Ovary (tissue), 3 donors: ENCODE measurements around the gene DIDO1.

Experiments used
- EP300 ChIP-seq: sonication (generic); formaldehyde crosslinking; IDR thresholded peaks from one replicate; pipeline ENCODE4 v1.6.1; 2017; ENCODE audit warnings: antibody characterized with exemption
- POLR2A ChIP-seq: fragments of 450-650 bp; IDR thresholded peaks from one replicate; pipeline ENCODE4 v1.6.1; 2017; ENCODE audit warnings: antibody characterized with exemption, mild to moderate bottlenecking, moderate library complexity
- TF ChIP-seq, protein P1 (sequence below), 3 donors: fragments of 450-650 bp in 2 of 3; fragments of 200-600 bp in 1 of 3; IDR thresholded peaks; one replicate each; pipeline versions ENCODE4 v1.5.1 to v1.8.0; 2016 to 2022; ENCODE audit warnings: antibody characterized with exemption in 3 of 3, mild to moderate bottlenecking in 1 of 3
- donor health status: DM: no; HTN: no; CAD: no.

- TF ChIP-seq, protein P1, sequence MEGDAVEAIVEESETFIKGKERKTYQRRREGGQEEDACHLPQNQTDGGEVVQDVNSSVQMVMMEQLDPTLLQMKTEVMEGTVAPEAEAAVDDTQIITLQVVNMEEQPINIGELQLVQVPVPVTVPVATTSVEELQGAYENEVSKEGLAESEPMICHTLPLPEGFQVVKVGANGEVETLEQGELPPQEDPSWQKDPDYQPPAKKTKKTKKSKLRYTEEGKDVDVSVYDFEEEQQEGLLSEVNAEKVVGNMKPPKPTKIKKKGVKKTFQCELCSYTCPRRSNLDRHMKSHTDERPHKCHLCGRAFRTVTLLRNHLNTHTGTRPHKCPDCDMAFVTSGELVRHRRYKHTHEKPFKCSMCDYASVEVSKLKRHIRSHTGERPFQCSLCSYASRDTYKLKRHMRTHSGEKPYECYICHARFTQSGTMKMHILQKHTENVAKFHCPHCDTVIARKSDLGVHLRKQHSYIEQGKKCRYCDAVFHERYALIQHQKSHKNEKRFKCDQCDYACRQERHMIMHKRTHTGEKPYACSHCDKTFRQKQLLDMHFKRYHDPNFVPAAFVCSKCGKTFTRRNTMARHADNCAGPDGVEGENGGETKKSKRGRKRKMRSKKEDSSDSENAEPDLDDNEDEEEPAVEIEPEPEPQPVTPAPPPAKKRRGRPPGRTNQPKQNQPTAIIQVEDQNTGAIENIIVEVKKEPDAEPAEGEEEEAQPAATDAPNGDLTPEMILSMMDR (IDR thresholded peaks at IDR 0.05), result no peak
- TF ChIP-seq POLR2A, result no peak
- no peak for TF ChIP-seq EP300
Observed at GRCh38 chr20:62917720-62918119, 8.6 kb downstream of the DIDO1 start.
